Immature natural killer cell (primary cell): ENCODE data around the gene PRKCB. TPM values are rescaled to one million over a fixed set of nuclear protein-coding genes. Genes with fewer than 3 reads are reported as not detected.
"Not testable (repeated sequence)": the region's sequence is repeated elsewhere in the genome, so short reads cannot be mapped to it uniquely, and the experiment has no call there.

Source experiments
- DNase-seq, 3 donors: peaks; one replicate each; pipeline ENCODE4 v3.0.0; 2022; ENCODE audit warnings: mixed read lengths in 1 of 3
- H3K27ac Mint-ChIP-seq, 6 donors: one replicate each; pipeline ENCODE4 v1.8.0; 2020; ENCODE audit warnings: mixed read lengths in 6 of 6, mild to moderate bottlenecking in 5 of 6, inconsistent platforms in 4 of 6, moderate library complexity in 3 of 6
- H3K27me3 Mint-ChIP-seq, 3 donors: one replicate each; pipeline ENCODE4 v1.8.0; 2020 to 2021; ENCODE audit warnings: low read depth in 3 of 3, mild to moderate bottlenecking in 3 of 3, mixed read lengths in 3 of 3, moderate library complexity in 3 of 3, inconsistent platforms in 1 of 3
- H3K36me3 Mint-ChIP-seq, 3 donors: one replicate each; pipeline ENCODE4 v1.8.0; 2020; ENCODE audit warnings: mixed read lengths in 3 of 3, inconsistent platforms in 2 of 3, mild to moderate bottlenecking in 2 of 3
- H3K4me1 Mint-ChIP-seq, 2 donors: one replicate each; pipeline ENCODE4 v1.8.0; 2020; ENCODE audit warnings: inconsistent platforms in 2 of 2, mild to moderate bottlenecking in 2 of 2, mixed read lengths in 2 of 2, moderate library complexity in 1 of 2
- H3K4me3 Mint-ChIP-seq, 5 donors: one replicate each; pipeline ENCODE4 v1.8.0; 2020; ENCODE audit warnings: mild to moderate bottlenecking in 5 of 5, mixed read lengths in 5 of 5, inconsistent platforms in 3 of 5, moderate library complexity in 3 of 5
- H3K9me3 Mint-ChIP-seq, 6 donors: one replicate each; pipeline ENCODE4 v1.8.0; 2020; ENCODE audit warnings: mild to moderate bottlenecking in 6 of 6, mixed read lengths in 6 of 6, inconsistent platforms in 4 of 6, moderate library complexity in 3 of 6
- polyA plus RNA-seq, 3 donors: library from polyadenylated mRNA; unstranded; fragments of 300-500 nt; fragmentation: Illumina TruSeq; gene quantifications; one replicate each; pipeline ENCODE4 v1.2.3, GENCODE V29; 2021

PRKCB gene
- polyA plus RNA-seq, 3 donors from 2014 or later = 78.7 to 110 (median 104) TPM

GRCh38 chr16:24077966-24078365 is 242.2 kb downstream of the PRKCB start:
- Mint-ChIP-seq H3K4me3 (no peak overlapping the region), H3K9me3 (no peaks in the 10 kb centered on the region), H3K4me1 (peaks cover 43 to 69% of the 10 kb centered on the region in 2 donors), H3K27me3 (peaks cover 0 to 5% (median 2%) of the 10 kb centered on the region in 3 donors), H3K36me3 (no peaks in the 10 kb centered on the region), H3K27ac (no peak overlapping the region)
- DNase-seq = no peak

DNA sequence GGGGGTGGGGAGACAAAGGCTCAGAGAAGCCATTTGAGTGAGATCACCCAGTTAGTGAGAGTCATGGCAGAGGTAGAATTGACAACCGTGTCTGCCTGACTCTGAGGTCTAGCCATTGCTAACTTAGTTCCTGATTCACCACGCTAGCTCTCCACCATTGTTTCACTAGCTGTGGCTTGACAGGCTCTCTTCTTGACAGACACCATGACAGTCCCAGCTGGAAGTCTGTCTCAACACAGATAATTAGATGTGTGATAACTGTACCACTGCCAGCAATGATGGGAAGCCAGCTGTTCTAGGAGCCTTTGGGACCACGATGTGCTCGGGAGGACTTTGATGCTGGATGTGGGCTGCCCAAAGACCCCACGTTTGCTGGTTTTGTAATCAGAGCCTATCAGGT is 249.9 kb downstream of the PRKCB start:
- no peak for DNase-seq
- Mint-ChIP-seq H3K4me3 (no peak overlapping the region), H3K27me3 (peaks cover 0 to 2% (median 0%) of the 10 kb centered on the region in 3 donors), H3K27ac (peak overlapping the region in 1 of 6 donors; percentile 77), H3K4me1 (peaks cover 14 to 32% of the 10 kb centered on the region in 2 donors), H3K9me3 (peaks cover 0 to 7% (median 5%) of the 10 kb centered on the region in 6 donors), H3K36me3 (peaks cover 6 to 18% (median 12%) of the 10 kb centered on the region in 3 donors)

DNA sequence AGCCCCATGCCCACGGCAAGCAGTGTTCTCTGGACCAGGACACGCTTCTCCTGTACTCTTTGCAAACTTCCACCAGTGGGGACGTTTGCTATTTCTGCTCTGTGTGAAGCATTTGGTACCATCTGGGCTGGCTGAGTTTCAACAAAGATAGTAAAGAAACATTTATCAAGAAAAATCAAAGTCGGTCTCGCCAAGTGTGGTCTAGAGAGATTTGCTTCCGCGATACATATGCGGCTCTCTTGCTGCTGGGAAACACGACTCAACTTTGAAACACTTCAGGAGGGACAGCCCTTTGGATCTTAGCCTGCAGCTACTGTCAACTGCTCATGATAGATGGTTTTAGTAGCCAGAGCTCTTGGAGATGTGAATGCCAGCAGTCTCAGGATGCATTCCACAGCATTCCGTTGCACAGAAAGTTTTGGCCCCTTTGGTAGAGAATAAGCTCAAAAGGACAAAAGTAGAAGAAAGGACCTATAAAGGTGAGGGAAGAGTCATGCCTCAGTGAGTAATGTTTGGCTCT is 252.2 kb downstream of the PRKCB start:
- no peak for DNase-seq
- H3K4me3 Mint-ChIP-seq = no peak overlapping the region
- peaks cover 2 to 21% (median 18%) of the 10 kb centered on the region in 6 donors for H3K9me3 Mint-ChIP-seq
- peaks cover 31 to 46% of the 10 kb centered on the region in 2 donors for H3K4me1 Mint-ChIP-seq
- H3K27me3 Mint-ChIP-seq = peaks cover 0 to 4% (median 0%) of the 10 kb centered on the region in 3 donors
- H3K36me3 Mint-ChIP-seq = peaks cover 19 to 38% (median 30%) of the 10 kb centered on the region in 3 donors
- H3K27ac Mint-ChIP-seq = no peak overlapping the region

DNA sequence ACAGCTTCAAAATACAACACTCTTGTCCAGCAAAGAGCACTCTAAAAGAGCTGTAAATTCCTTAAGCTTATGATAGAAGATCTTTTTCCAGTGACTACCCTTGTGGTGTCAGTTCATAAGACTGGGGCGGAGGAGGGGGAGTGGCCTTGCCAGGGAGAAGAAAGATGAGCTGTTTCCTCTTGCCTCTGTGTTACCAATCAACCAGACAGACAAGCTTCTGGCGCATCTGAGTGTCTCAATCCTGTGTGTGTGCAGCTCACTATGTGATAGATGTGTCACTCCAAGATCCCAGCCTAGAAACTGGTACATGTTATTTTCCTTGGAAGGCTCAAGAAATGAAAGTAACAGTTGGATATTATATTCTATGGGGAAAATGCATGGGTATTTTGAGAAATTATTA is 253.0 kb downstream of the PRKCB start:
- H3K9me3 Mint-ChIP-seq = peaks cover 2 to 21% (median 18%) of the 10 kb centered on the region in 6 donors
- H3K27ac Mint-ChIP-seq = peak overlapping the region in 1 of 6 donors; percentile 31
- H3K27me3 Mint-ChIP-seq = peaks cover 0 to 4% (median 0%) of the 10 kb centered on the region in 3 donors
- peaks cover 37 to 55% of the 10 kb centered on the region in 2 donors for H3K4me1 Mint-ChIP-seq
- H3K4me3 Mint-ChIP-seq = no peak overlapping the region
- DNase-seq = no peak
- H3K36me3 Mint-ChIP-seq = peaks cover 19 to 40% (median 32%) of the 10 kb centered on the region in 3 donors

DNA sequence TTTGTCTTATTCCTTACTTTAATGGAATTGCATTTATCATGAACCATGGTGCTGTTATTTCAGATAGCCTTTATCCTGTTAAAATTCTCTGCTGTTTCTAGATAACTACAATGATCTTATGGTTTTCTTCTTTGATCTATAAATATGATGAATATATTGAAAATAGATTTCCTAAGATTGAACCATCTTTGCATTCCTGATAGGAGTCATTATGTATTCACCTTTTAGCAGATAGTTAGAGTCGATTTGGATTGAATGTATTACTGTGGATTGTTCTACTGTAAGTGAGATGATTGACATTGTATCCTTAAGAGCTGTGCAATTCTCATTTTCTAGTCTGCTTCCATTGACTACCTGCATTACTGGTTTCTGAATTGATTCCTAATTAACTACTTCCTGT is 255.3 kb downstream of the PRKCB start:
- no peak for DNase-seq
- Mint-ChIP-seq H3K4me1 (peaks cover 32 to 43% of the 10 kb centered on the region in 2 donors), H3K4me3 (peak overlapping the region in 1 of 5 donors; percentile 21), H3K36me3 (peaks cover 30 to 47% (median 43%) of the 10 kb centered on the region in 3 donors), H3K27me3 (peaks cover 0 to 1% (median 1%) of the 10 kb centered on the region in 3 donors), H3K9me3 (peaks cover 2 to 21% (median 18%) of the 10 kb centered on the region in 6 donors), H3K27ac (peak overlapping the region in 1 of 6 donors; percentile 14)

- Mint-ChIP-seq H3K4me1 (peaks cover 31 to 49% of the 10 kb centered on the region in 2 donors), H3K27me3 (peaks cover 0 to 1% (median 1%) of the 10 kb centered on the region in 3 donors), H3K27ac (peak overlapping the region; percentile 6 to 82 (median 62)), H3K9me3 (peaks cover 2 to 21% (median 18%) of the 10 kb centered on the region in 6 donors), H3K36me3 (peaks cover 38 to 59% (median 46%) of the 10 kb centered on the region in 3 donors), H3K4me3 (peak overlapping the region in 4 of 5 donors; percentile 0 to 56 (median 16))
- peak in 1 of 3 donors; percentile 7 for DNase-seq
These were observed 257.3 kb downstream of the PRKCB start for GRCh38 chr16:24093049-24093448.

GRCh38 chr16:24094660-24095059 is 258.9 kb downstream of the PRKCB start:
- Mint-ChIP-seq H3K9me3 (peaks cover 2 to 21% (median 18%) of the 10 kb centered on the region in 6 donors), H3K36me3 (peaks cover 37 to 55% (median 38%) of the 10 kb centered on the region in 3 donors), H3K27me3 (peaks cover 0 to 1% (median 1%) of the 10 kb centered on the region in 3 donors), H3K4me1 (peaks cover 30 to 38% of the 10 kb centered on the region in 2 donors), H3K4me3 (no peak overlapping the region), H3K27ac (peak overlapping the region in 5 of 6 donors; percentile 1 to 68 (median 35))
- DNase-seq = no peak

DNA sequence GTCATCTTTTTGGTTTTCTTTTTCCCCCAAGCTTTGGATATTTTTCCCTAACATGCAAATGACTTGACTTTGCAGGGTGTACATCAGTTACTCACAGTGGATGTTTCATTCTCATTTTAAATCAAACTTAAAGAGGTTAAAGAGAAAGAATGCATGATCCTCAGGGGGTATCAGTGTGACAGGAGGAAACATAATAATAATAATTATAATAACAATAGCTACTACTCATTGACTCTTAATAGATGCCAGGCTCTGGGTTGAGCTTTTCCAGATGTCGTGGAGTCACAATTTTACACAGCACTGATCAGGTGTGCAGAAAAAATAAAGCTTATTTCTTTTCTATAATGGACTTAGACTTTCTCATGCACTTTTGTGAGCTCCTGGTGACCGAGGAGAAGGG is 263.1 kb downstream of the PRKCB start:
- Mint-ChIP-seq H3K4me1 (peaks cover 8 to 34% of the 10 kb centered on the region in 2 donors), H3K4me3 (no peak overlapping the region), H3K27ac (peak overlapping the region in 2 of 6 donors; percentile 33 to 35), H3K36me3 (peaks cover 7 to 27% (median 20%) of the 10 kb centered on the region in 3 donors), H3K27me3 (peaks cover 0 to 1% (median 0%) of the 10 kb centered on the region in 3 donors), H3K9me3 (no peaks in the 10 kb centered on the region)
- DNase-seq = no peak

DNA sequence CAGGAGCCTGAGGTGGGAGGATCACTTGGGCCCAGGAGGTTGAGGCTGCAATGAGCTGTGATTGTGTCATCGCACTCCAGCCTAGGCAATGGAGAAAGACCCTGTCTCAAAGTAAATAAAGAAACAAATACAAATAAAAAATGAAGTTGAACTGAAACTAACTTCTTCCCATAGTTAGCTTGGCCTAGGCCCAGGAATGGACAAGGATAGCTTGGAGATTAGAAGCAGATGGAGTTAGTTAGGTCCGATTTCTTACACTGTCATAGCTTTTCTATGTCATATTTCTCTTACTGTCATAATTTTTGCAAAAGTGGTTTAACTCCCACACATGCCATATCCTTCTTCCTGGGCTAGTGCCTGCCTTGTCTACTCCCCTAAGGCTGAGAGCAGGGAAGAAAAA is 265.6 kb downstream of the PRKCB start:
- DNase-seq = no peak
- H3K36me3 Mint-ChIP-seq = peaks cover 10 to 17% (median 12%) of the 10 kb centered on the region in 3 donors
- peaks cover 0 to 2% (median 0%) of the 10 kb centered on the region in 3 donors for H3K27me3 Mint-ChIP-seq
- H3K4me1 Mint-ChIP-seq = peaks cover 13 to 41% of the 10 kb centered on the region in 2 donors
- H3K27ac Mint-ChIP-seq = peak overlapping the region in 5 of 6 donors; percentile 30 to 76 (median 65)
- no peak overlapping the region for H3K4me3 Mint-ChIP-seq
- no peaks in the 10 kb centered on the region for H3K9me3 Mint-ChIP-seq

DNA sequence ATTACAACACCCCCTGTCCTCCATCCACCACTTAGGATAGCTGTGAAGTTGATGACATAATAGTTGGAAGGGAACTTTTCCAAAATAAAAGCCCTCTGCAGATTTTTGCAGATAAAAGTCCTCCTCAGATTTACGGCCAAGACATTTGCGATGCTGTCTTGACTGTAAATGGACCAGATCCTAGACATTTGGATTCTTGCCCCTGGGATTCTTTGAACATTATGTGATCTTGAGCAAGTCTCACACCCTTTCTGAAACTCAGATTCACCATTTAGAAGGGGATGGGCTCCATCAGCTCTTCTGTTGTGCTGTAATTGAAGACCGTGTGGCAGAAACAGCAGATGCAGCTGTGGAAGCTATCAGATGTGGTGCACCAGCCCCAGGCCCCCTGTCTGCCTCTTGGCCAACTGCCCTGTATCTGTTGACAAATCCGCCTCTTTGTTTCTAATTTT is 266.5 kb downstream of the PRKCB start:
- Mint-ChIP-seq H3K27ac (peak overlapping the region in 4 of 6 donors; percentile 67 to 76 (median 72)), H3K4me1 (peaks cover 13 to 45% of the 10 kb centered on the region in 2 donors), H3K9me3 (no peaks in the 10 kb centered on the region), H3K36me3 (peaks cover 8 to 16% (median 12%) of the 10 kb centered on the region in 3 donors), H3K27me3 (peaks cover 0 to 2% (median 0%) of the 10 kb centered on the region in 3 donors), H3K4me3 (no peak overlapping the region)
- no peak for DNase-seq

DNA sequence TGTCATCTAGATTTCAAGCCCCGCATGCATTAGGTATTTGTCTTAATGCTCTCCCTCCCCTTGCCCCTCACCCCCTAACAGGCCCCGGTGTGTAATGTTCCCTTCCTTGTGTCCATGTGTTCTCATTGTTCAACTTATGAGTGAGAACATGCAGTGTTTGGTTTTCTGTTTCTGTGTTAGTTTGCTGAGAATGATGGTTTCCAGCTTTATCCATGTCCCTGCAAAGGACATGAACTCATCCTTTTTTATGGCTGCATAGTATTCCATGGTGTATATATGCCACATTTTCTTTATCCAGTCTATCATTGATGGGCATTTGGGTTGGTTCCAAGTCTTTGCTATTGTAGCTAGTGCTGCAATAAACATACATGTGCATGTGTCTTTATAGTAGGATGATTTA is 269.7 kb downstream of the PRKCB start:
- H3K27me3 Mint-ChIP-seq, H3K4me3 Mint-ChIP-seq, H3K9me3 Mint-ChIP-seq, DNase-seq, H3K27ac Mint-ChIP-seq: not testable (repeated sequence)
- peaks cover 12 to 42% of the 10 kb centered on the region in 2 donors for H3K4me1 Mint-ChIP-seq
- peaks cover 5 to 12% (median 9%) of the 10 kb centered on the region in 3 donors for H3K36me3 Mint-ChIP-seq

GRCh38 chr16:24108090-24108489 is 272.3 kb downstream of the PRKCB start:
- H3K4me3 Mint-ChIP-seq, H3K27me3 Mint-ChIP-seq, H3K9me3 Mint-ChIP-seq, DNase-seq, H3K27ac Mint-ChIP-seq: not testable (repeated sequence)
- H3K36me3 Mint-ChIP-seq = peaks cover 10 to 27% (median 12%) of the 10 kb centered on the region in 3 donors
- H3K4me1 Mint-ChIP-seq = peaks cover 5 to 32% of the 10 kb centered on the region in 2 donors

DNA sequence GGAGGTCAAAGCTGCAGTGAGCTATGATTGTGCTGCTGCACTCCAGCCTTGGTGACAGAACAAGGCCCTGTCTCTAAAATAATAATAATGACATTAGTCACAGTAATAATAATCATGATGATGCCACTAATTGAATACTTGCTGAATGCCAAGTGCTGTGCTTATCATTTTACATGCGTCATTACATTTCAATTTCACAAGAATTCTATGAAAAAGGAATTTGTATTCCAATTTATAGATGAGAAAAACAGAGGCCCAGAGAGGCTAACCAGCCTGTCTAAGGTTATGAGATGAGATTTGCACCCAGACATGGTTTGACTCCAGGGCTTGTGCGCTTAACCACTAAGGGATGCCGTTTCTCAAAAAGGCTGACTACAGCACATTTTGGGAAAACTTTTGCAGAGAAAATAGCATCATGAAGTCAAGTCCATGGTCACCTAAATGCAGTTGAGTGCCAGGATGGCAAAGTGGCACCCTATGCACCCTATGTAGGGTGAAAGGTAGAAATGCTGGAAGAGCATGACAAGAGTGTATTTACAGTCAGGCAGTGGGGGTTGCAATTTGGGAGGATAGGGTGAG is 276.0 kb downstream of the PRKCB start:
- no peak for DNase-seq
- peaks cover 0 to 20% of the 10 kb centered on the region in 2 donors for H3K4me1 Mint-ChIP-seq
- H3K36me3 Mint-ChIP-seq = peaks cover 16 to 36% (median 26%) of the 10 kb centered on the region in 3 donors
- no peaks in the 10 kb centered on the region for H3K9me3 Mint-ChIP-seq
- peaks cover 0 to 3% (median 0%) of the 10 kb centered on the region in 3 donors for H3K27me3 Mint-ChIP-seq
- peak overlapping the region in 1 of 6 donors; percentile 11 for H3K27ac Mint-ChIP-seq
- no peak overlapping the region for H3K4me3 Mint-ChIP-seq
